GM12875 (cell line): ENCODE measurements around the gene UNC119.

Experiments
- H3K4me3 ChIP-seq: one replicate; pipeline ENCODE4 v1.5.1; 2011; ENCODE audit warnings: low read depth, low read length, control low read depth
- CTCF ChIP-seq: IDR thresholded peaks from 2 replicates; pipeline ENCODE4 v1.5.1; 2011; ENCODE audit warnings: low read depth, mild to moderate bottlenecking, control low read depth, inconsistent platforms, low read length, moderate library complexity, borderline replicate concordance; ENCODE audit not compliant: insufficient read depth

The UNC119 gene

GRCh38 chr17:28555022-28555421, 2.6 kb upstream of the UNC119 start:
- no peak for TF ChIP-seq CTCF
- no peak overlapping the region for H3K4me3 ChIP-seq

GRCh38 chr17:28554565-28554964, 2.1 kb upstream of the UNC119 start:
- TF ChIP-seq CTCF = no peak
- H3K4me3 ChIP-seq = no peak overlapping the region

- TF ChIP-seq CTCF = no peak
- no peak overlapping the region for H3K4me3 ChIP-seq
Measured at GRCh38 chr17:28553000-28553505, 629 bp upstream of the UNC119 start.

GRCh38 chr17:28551421-28552175, 826 bp downstream of the UNC119 start:
- peak overlapping the region; percentile 87 for H3K4me3 ChIP-seq
- TF ChIP-seq CTCF = no peak

GRCh38 chr17:28550858-28551257, 1.6 kb downstream of the UNC119 start:
- peak overlapping the region; percentile 6 for H3K4me3 ChIP-seq
- TF ChIP-seq CTCF = no peak

DNA sequence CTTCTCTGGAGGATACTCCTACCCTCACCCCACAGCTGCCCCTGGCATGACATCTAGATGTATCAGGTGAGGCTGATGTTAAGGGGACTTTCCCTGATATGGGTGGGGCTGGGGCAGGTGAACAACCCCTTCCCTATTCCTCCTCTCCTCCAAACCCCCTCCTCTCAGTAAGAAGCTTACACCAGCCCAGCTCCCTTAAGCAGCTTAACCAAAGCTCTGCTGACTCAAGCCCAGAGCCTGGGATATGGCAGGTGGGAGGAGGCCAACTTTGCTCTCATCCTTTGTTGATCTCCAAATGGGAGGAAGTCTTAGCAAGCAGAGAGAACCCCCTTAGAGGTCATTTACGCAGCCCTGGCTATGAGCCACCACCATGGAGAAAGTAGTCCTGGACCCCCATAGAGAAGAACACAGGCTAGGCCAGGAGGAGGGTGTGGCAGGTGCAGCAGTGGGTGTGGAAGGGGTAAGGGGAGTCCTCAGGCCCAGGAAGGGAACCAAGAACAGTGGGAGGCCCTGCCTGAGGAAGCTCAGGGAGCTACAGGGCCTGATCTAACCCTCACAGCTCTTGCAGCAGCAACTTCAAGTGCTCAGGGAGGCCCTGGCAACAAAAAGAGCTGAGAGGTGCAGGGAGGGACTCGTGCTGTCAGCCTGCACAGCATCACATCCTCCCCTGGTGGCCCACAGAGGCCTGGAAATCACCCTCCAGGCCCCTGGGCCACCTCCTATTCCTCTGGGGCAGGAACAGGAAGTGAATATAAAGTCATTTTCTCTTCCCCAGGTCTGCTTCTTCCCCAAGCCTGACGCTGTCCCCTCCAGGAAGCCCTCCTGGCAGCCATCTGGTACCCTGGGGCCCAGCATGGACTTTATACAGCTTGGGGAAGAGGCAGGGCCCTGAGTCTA, 2.9 kb downstream of the UNC119 start:
- H3K4me3 ChIP-seq = peak overlapping the region; percentile 23
- peak; percentile 46; the same call in 1 of the 2 replicates for TF ChIP-seq CTCF
